Neural cell (in vitro differentiated cells): Measurements from ENCODE around the gene PDPK1. TPM values are rescaled to one million over a fixed set of nuclear protein-coding genes. Genes with fewer than 3 reads are reported as not detected.

Experiments
- H2AFZ ChIP-seq: fragments of 200-600, 300-800 bp; sonication (generic), shearing (Covaris generic); 2 replicates; pipeline ENCODE4 v1.6.0; 2014; ENCODE audit warnings: low read depth, mild to moderate bottlenecking, antibody characterized with exemption, low read length, moderate library complexity
- H3F3A ChIP-seq: fragments of 200-600 bp; shearing (Covaris generic); 2 replicates; pipeline ENCODE4 v1.6.1; 2016; ENCODE audit warnings: mild to moderate bottlenecking, moderate library complexity, mixed read lengths, antibody characterized with exemption, low read length; ENCODE audit not compliant: insufficient read depth, poor library complexity, severe bottlenecking
- H3K27ac ChIP-seq: fragments of 200-600, 300-800 bp; sonication (generic), shearing (Covaris generic); 2 replicates; pipeline ENCODE4 v1.5.1; 2014; ENCODE audit warnings: mild to moderate bottlenecking, low read length, moderate library complexity
- H3K27me3 ChIP-seq: fragments of 300-800, 200-600 bp; sonication (generic), shearing (Covaris generic); 2 replicates; pipeline ENCODE4 v1.6.0; 2014; ENCODE audit warnings: mild to moderate bottlenecking, low read depth, low read length, moderate library complexity; ENCODE audit not compliant: insufficient read depth
- H3K36me3 ChIP-seq: fragments of 300-800, 200-600 bp; sonication (generic), shearing (Covaris generic); 2 replicates; pipeline ENCODE4 v1.5.1; 2014; ENCODE audit warnings: mild to moderate bottlenecking, antibody characterized with exemption, low read length, moderate library complexity; ENCODE audit not compliant: insufficient read depth
- H3K4me2 ChIP-seq: fragments of 300-800, 200-600 bp; sonication (generic), shearing (Covaris generic); 2 replicates; pipeline ENCODE4 v1.6.0; 2014; ENCODE audit warnings: mild to moderate bottlenecking, low read length
- H3K4me3 ChIP-seq: fragments of 300-800, 200-600 bp; sonication (generic), shearing (Covaris generic); 2 replicates; pipeline ENCODE4 v1.5.1; 2014; ENCODE audit warnings: mild to moderate bottlenecking, low read length, moderate library complexity
- H3K79me2 ChIP-seq: fragments of 200-600 bp; shearing (Covaris generic); replicated peaks from 2 replicates; pipeline ENCODE4 v1.6.0; 2014; ENCODE audit warnings: mild to moderate bottlenecking, low read length, moderate library complexity; ENCODE audit not compliant: insufficient read depth
- H3K9ac ChIP-seq: fragments of 300-800, 200-600 bp; sonication (generic), shearing (Covaris generic); 2 replicates; pipeline ENCODE4 v1.6.1; 2016; ENCODE audit warnings: mild to moderate bottlenecking, low read length, mixed read lengths
- H3K9me2 ChIP-seq: fragments of 200-600 bp; shearing (Covaris generic); 2 replicates; pipeline ENCODE4 v1.6.1; 2016; ENCODE audit warnings: mild to moderate bottlenecking, low read length, mixed read lengths; ENCODE audit not compliant: insufficient read depth
- H3K9me3 ChIP-seq: fragments of 200-600, 300-800 bp; sonication (generic), shearing (Covaris generic); 2 replicates; pipeline ENCODE4 v1.6.1; 2016; ENCODE audit warnings: mild to moderate bottlenecking, mixed run types, low read length, moderate library complexity, mixed read lengths
- H4K20me1 ChIP-seq: fragments of 200-600 bp; shearing (Covaris generic); 2 replicates; pipeline ENCODE4 v1.6.1; 2016; ENCODE audit warnings: mild to moderate bottlenecking, mixed run types; ENCODE audit not compliant: insufficient read depth
- CTCF ChIP-seq: fragments of 450-650 bp; IDR thresholded peaks from 2 replicates; pipeline ENCODE4 v1.5.1; 2014; ENCODE audit warnings: antibody characterized with exemption, mild to moderate bottlenecking, moderate library complexity; ENCODE audit not compliant: poor library complexity, severe bottlenecking
- EP300 ChIP-seq: fragments of 450-650 bp; conservative IDR thresholded peaks from 2 replicates; pipeline ENCODE4 v1.6.1; 2014; ENCODE audit warnings: antibody characterized with exemption, mild to moderate bottlenecking, moderate library complexity; ENCODE audit not compliant: poor library complexity, severe bottlenecking
- EZH2 ChIP-seq: fragments of 200-600, 300-800 bp; shearing (Covaris generic), sonication (generic); IDR thresholded peaks from 2 replicates; pipeline ENCODE4 v1.6.1; 2014; ENCODE audit warnings: antibody characterized with exemption, low read length, borderline replicate concordance, mild to moderate bottlenecking; ENCODE audit not compliant: insufficient read depth, poor library complexity, severe bottlenecking
- MXI1 ChIP-seq: fragments of 450-650 bp; conservative IDR thresholded peaks from 2 replicates; pipeline ENCODE4 v1.6.1; 2014; ENCODE audit warnings: antibody characterized with exemption, mild to moderate bottlenecking; ENCODE audit not compliant: poor library complexity, severe bottlenecking
- POLR2AphosphoS5 ChIP-seq: IDR thresholded peaks from 2 replicates; pipeline ENCODE4 v1.6.1; 2012
- RAD21 ChIP-seq: fragments of 450-650 bp; conservative IDR thresholded peaks from 2 replicates; pipeline ENCODE4 v1.6.1; 2014; ENCODE audit warnings: antibody characterized with exemption, mild to moderate bottlenecking, moderate library complexity
- REST ChIP-seq: IDR thresholded peaks from 2 replicates; pipeline ENCODE4 v1.6.1; 2012; ENCODE audit warnings: borderline replicate concordance
- SMC3 ChIP-seq: fragments of 450-650 bp; conservative IDR thresholded peaks from 2 replicates; pipeline ENCODE4 v1.6.1; 2014; ENCODE audit warnings: antibody characterized with exemption, mild to moderate bottlenecking, moderate library complexity; ENCODE audit not compliant: poor library complexity
- TAF1 ChIP-seq: IDR thresholded peaks from 2 replicates; pipeline ENCODE4 v1.6.1; 2012; ENCODE audit warnings: low read depth
- polyA plus RNA-seq: library from polyadenylated mRNA; depleted of rRNA; stranded (reverse); fragments of >200 nt; gene quantifications from 2 replicates; pipeline ENCODE4 v1.2.3, GENCODE V29; 2014

Gene PDPK1
- polyA plus RNA-seq, 1 donor from 2014 or later = 18.6 TPM

- H3K36me3 ChIP-seq = no peaks in the 10 kb centered on the region
- no peak overlapping the region for H3K4me3 ChIP-seq
- H3K27ac ChIP-seq = no peak overlapping the region
- H4K20me1 ChIP-seq = peaks cover 39% of the 10 kb centered on the region
- no peak overlapping the region for H3K4me2 ChIP-seq
- H2AFZ ChIP-seq = no peak overlapping the region
- TF ChIP-seq TAF1 (no peak), RAD21 (no peak), EP300 (no peak), EZH2 (no peak), SMC3 (no peak), CTCF (no peak), POLR2AphosphoS5 (no peak)
- H3K9ac ChIP-seq = no peak overlapping the region
- H3K9me2 ChIP-seq = no peaks in the 10 kb centered on the region
- H3K9me3 ChIP-seq = no peaks in the 10 kb centered on the region
- H3F3A ChIP-seq = no peaks in the 10 kb centered on the region
- peaks cover 52% of the 10 kb centered on the region for H3K79me2 ChIP-seq
- H3K27me3 ChIP-seq = no peaks in the 10 kb centered on the region
Observed at GRCh38 chr16:2517954-2518605, 19.7 kb upstream of the PDPK1 start.

GRCh38 chr16:2518823-2519710 is 18.8 kb upstream of the PDPK1 start:
- H4K20me1 ChIP-seq = peaks cover 39% of the 10 kb centered on the region
- peaks cover 52% of the 10 kb centered on the region for H3K79me2 ChIP-seq
- H3K36me3 ChIP-seq = no peaks in the 10 kb centered on the region
- H3K27ac ChIP-seq = no peak overlapping the region
- no peak overlapping the region for H3K4me2 ChIP-seq
- no peaks in the 10 kb centered on the region for H3K9me3 ChIP-seq
- H3K9me2 ChIP-seq = no peaks in the 10 kb centered on the region
- no peak overlapping the region for H2AFZ ChIP-seq
- no peak overlapping the region for H3K9ac ChIP-seq
- no peaks in the 10 kb centered on the region for H3K27me3 ChIP-seq
- no peak for TF ChIP-seq EP300
- TF ChIP-seq RAD21 = no peak
- TF ChIP-seq TAF1 = no peak
- TF ChIP-seq MXI1 = no peak
- TF ChIP-seq POLR2AphosphoS5 = no peak
- TF ChIP-seq REST = no peak
- TF ChIP-seq EZH2 = no peak
- H3K4me3 ChIP-seq = no peak overlapping the region
- no peaks in the 10 kb centered on the region for H3F3A ChIP-seq
